B cell (primary cell): ENCODE results near the gene PPFIA1. TPM values are rescaled to one million over a fixed set of nuclear protein-coding genes. Genes with fewer than 3 reads are reported as not detected.

ENCODE experiments used
- ATAC-seq: fragments of 200-7000 bp; cut with Tn5 transposase; one replicate; pipeline ENCODE4 v1.10.0; 2021; ENCODE audit warnings: low read depth, mild to moderate bottlenecking, moderate number of reproducible peaks, moderate library complexity
- CTCF ChIA-PET: fragments of 350-600 bp; sonication (Branson Sonifier 250); formaldehyde crosslinking; loops from one replicate; lab custom pipeline; 2021; ENCODE audit warnings: antibody characterized with exemption, inconsistent platforms; lab: Charles Lee
- POLR2A ChIA-PET: fragments of 350-600 bp; sonication (Branson Sonifier 250); formaldehyde crosslinking; loops from one replicate; lab custom pipeline; 2021; ENCODE audit warnings: antibody characterized with exemption; lab: Charles Lee
- DNase-seq: peaks from one replicate; pipeline ENCODE4 v3.0.0; 2013
- H2AFZ ChIP-seq: 2 replicates; pipeline ENCODE4 v1.6.1; 2012; ENCODE audit warnings: mild to moderate bottlenecking, low read depth, low read length; ENCODE audit not compliant: insufficient read depth, poor library complexity, severe bottlenecking
- H3K27ac ChIP-seq, 2 donors: 1 replicate in 1 of 2; 2 replicates in 1 of 2; pipeline ENCODE4 v1.5.1; 2012 to 2013; ENCODE audit warnings: low read length in 2 of 2, mild to moderate bottlenecking in 2 of 2, moderate library complexity in 1 of 2
- H3K27me3 ChIP-seq, 4 experiments: fragments of 200-600 bp in 1 of 4; sonication (generic) in 1 of 4; replicated peaks in 1 of 4; 1 replicate in 2 of 4; 2 replicates in 2 of 4; pipeline versions ENCODE4 v1.6.1 to v1.7.0; 2013 to 2016; ENCODE audit warnings: low read length in 3 of 4, mild to moderate bottlenecking in 2 of 4, mixed read lengths in 1 of 4, moderate library complexity in 1 of 4; ENCODE audit not compliant: insufficient read depth in 4 of 4, control insufficient read depth in 3 of 4; ENCODE audit errors: control extremely low read depth in 1 of 4
- H3K36me3 ChIP-seq, 2 experiments: replicated peaks in 1 of 2; 1 replicate in 1 of 2; 2 replicates in 1 of 2; pipeline versions ENCODE4 v1.6.1 to v1.7.1; 2013; ENCODE audit warnings: low read length in 1 of 2; ENCODE audit not compliant: insufficient read depth in 2 of 2, control insufficient read depth in 1 of 2; ENCODE audit errors: control extremely low read depth in 1 of 2, extremely low read depth in 1 of 2
- H3K4me1 ChIP-seq, 2 donors: fragments of 200-600 bp in 1 of 2; sonication (generic) in 1 of 2; 1 replicate in 1 of 2; 2 replicates in 1 of 2; pipeline versions ENCODE4 v1.5.1 to v1.6.1; 2013 to 2017; ENCODE audit warnings: low read length in 2 of 2; ENCODE audit not compliant: control insufficient read depth in 2 of 2, insufficient read depth in 2 of 2
- H3K4me2 ChIP-seq: replicated peaks from 2 replicates; pipeline ENCODE3; 2012; ENCODE audit warnings: mild to moderate bottlenecking, low read depth, low read length; ENCODE audit not compliant: poor library complexity, severe bottlenecking
- H3K4me3 ChIP-seq, 5 experiments: fragments of 200-600 bp in 1 of 5; sonication (generic) in 1 of 5; 1 replicate in 3 of 5; 2 replicates in 2 of 5; pipeline versions ENCODE4 v1.5.1 to v1.7.0; 2011 to 2016; ENCODE audit warnings: low read length in 4 of 5, mild to moderate bottlenecking in 4 of 5, low read depth in 2 of 5, control low read depth in 1 of 5, moderate library complexity in 1 of 5; ENCODE audit not compliant: insufficient read depth in 1 of 5; ENCODE audit errors: control extremely low read depth in 1 of 5, extremely low read depth in 1 of 5
- H3K79me2 ChIP-seq: fragments of 200-600 bp; sonication (generic); one replicate; pipeline ENCODE4 v1.6.0; 2016; ENCODE audit warnings: low read length; ENCODE audit not compliant: control insufficient read depth, insufficient read depth
- H3K9ac ChIP-seq: fragments of 200-600 bp; sonication (generic); 2 replicates; pipeline ENCODE4 v1.6.1; 2017; ENCODE audit warnings: mild to moderate bottlenecking, low read length, moderate library complexity
- H3K9me3 ChIP-seq, 3 donors: one replicate each; pipeline versions ENCODE4 v1.6.1 to v1.7.1; 2013; ENCODE audit warnings: low read length in 2 of 3; ENCODE audit not compliant: control insufficient read depth in 2 of 3, insufficient read depth in 1 of 3; ENCODE audit errors: control extremely low read depth in 1 of 3
- H4K20me1 ChIP-seq: 2 replicates; pipeline ENCODE4 v1.6.0; 2012; ENCODE audit warnings: mild to moderate bottlenecking, low read length; ENCODE audit not compliant: insufficient read depth, control insufficient read depth, poor library complexity, severe bottlenecking
- H3K27ac Mint-ChIP-seq: one replicate; pipeline ENCODE4 v1.8.0; 2021; ENCODE audit warnings: mixed read lengths
- H3K27me3 Mint-ChIP-seq: one replicate; pipeline ENCODE4 v1.8.0; 2021; ENCODE audit warnings: mixed read lengths
- H3K4me1 Mint-ChIP-seq: one replicate; pipeline ENCODE4 v1.8.0; 2021; ENCODE audit warnings: mixed read lengths
- H3K4me3 Mint-ChIP-seq: one replicate; pipeline ENCODE4 v1.8.0; 2021; ENCODE audit warnings: mixed read lengths
- H3K9me3 Mint-ChIP-seq: one replicate; pipeline ENCODE4 v1.8.0; 2022; ENCODE audit warnings: mixed read lengths; ENCODE audit not compliant: insufficient read depth
- EZH2 ChIP-seq: IDR thresholded peaks from 2 replicates; pipeline ENCODE4 v1.6.1; 2012; ENCODE audit warnings: borderline replicate concordance, low read depth, mild to moderate bottlenecking, moderate library complexity, low read length; ENCODE audit not compliant: insufficient read depth, poor library complexity, severe bottlenecking
- WGBS: methylation state at CpG from one replicate; pipeline ENCODE4 v1.1.5; 2013; ENCODE audit warnings: missing lambda C conversion rate; ENCODE audit not compliant: insufficient coverage; 5-methylcytosine and 5-hydroxymethylcytosine counted together
- intact Hi-C: fragments of 100-400 bp; cut with micrococcal nuclease; formaldehyde crosslinking; loops from one replicate; pipeline ENCODE4 v1.10.0; 2022
- polyA plus RNA-seq: library from polyadenylated mRNA; depleted of rRNA; stranded (reverse); fragments of >200 nt; gene quantifications from 2 replicates; pipeline ENCODE4 v1.2.3, GENCODE V29; 2012
- total RNA-seq, 2 donors: library from RNA; stranded (reverse); fragments of 120-200 nt in 1 of 2; gene quantifications; 1 replicate in 1 of 2; 2 replicates in 1 of 2; pipeline versions ENCODE4 v1.2.3 to v1.2.4, GENCODE V29; 2013 to 2022
- TF ChIP-seq, protein P1 (sequence below): fragments of 200-600 bp; IDR thresholded peaks from one replicate; pipeline ENCODE4 v1.8.0; 2022; ENCODE audit warnings: antibody characterized with exemption, mild to moderate bottlenecking

PPFIA1 gene
- total and polyA plus RNA-seq, 2 donors (not counting 1 experiment from before 2014, with no cell fraction given): 21.8 to 70.4 TPM

DNA sequence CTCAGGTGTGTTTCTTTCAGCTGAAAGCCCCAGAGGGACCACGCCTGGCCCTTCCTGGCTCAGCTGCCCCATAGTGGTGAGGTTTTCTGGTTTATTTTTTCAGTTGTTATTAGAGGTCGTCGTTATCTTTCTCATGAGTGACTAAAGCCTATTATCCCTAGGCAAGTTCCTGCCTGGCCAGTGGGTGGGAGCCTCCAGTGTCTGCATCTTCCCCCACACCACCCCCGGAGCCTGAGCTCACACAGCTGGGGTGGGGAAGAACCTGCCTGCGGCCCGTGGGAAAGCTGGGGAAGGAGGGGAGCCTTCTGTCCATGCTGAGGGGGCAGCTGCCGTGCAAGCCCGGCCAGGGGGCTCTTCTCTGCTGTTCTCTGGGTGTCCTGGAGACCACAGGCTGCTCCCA is 24.3 kb upstream of the PPFIA1 start:
- no peak overlapping the region for H3K27ac ChIP-seq
- no peaks in the 10 kb centered on the region for H3K27me3 ChIP-seq
- H3K4me3 ChIP-seq: no peak overlapping the region
- POLR2A ChIA-PET: no interaction called here
- no peak overlapping the region for H2AFZ ChIP-seq
- CTCF ChIA-PET: no interaction called here
- H3K27me3 Mint-ChIP-seq: peaks cover 17% of the 10 kb centered on the region
- WGBS: 85% methylated on average over 4 of the region's 8 CpGs
- H3K4me2 ChIP-seq: no peak overlapping the region
- H3K9ac ChIP-seq: no peak overlapping the region
- no peak overlapping the region for H3K27ac Mint-ChIP-seq
- H3K4me1 Mint-ChIP-seq: no peaks in the 10 kb centered on the region
- DNase-seq: no peak
- H3K9me3 Mint-ChIP-seq: no peaks in the 10 kb centered on the region
- peaks cover 0 to 3% (median 0%) of the 10 kb centered on the region in 3 donors for H3K9me3 ChIP-seq
- H3K4me3 Mint-ChIP-seq: no peak overlapping the region
- no peaks in the 10 kb centered on the region for H4K20me1 ChIP-seq
- no peak for ATAC-seq
- no peaks in the 10 kb centered on the region for H3K79me2 ChIP-seq
- intact Hi-C loops: no loop called here
- no peaks in the 10 kb centered on the region for H3K36me3 ChIP-seq
- TF ChIP-seq EZH2: no peak
- TF ChIP-seq, protein P1, sequence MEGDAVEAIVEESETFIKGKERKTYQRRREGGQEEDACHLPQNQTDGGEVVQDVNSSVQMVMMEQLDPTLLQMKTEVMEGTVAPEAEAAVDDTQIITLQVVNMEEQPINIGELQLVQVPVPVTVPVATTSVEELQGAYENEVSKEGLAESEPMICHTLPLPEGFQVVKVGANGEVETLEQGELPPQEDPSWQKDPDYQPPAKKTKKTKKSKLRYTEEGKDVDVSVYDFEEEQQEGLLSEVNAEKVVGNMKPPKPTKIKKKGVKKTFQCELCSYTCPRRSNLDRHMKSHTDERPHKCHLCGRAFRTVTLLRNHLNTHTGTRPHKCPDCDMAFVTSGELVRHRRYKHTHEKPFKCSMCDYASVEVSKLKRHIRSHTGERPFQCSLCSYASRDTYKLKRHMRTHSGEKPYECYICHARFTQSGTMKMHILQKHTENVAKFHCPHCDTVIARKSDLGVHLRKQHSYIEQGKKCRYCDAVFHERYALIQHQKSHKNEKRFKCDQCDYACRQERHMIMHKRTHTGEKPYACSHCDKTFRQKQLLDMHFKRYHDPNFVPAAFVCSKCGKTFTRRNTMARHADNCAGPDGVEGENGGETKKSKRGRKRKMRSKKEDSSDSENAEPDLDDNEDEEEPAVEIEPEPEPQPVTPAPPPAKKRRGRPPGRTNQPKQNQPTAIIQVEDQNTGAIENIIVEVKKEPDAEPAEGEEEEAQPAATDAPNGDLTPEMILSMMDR: no peak
- no peaks in the 10 kb centered on the region for H3K4me1 ChIP-seq

DNA sequence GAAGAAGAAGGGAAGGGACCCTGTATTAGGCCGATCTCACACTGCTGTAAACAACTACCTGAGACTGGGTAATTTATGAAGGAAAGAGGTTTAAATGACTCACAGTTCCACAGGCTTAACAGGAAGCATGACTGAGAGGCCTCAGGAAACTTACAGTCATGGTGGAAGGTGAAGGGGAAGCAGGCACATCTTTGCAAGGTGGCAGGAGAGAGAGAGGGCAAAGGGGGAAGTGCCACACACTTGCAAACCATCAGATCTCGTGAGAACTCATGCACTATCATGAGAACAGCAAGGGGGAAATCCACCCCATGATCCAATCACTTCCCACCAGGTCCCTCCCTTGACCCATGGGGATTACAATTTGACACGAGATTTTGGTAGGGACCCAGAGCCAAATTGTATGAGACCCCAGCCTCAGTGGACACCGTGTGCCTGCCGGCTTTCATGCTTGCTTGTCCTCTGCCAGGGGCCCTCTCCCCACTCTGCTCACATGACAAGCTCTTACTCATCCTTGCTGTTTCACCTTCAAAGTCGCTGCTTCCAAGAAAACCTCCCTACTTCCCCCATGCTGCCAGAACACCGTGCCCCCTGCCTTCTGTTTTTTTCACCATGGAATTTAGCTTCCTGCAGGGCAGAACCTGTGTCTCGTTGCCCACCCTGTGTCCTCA is 23.3 kb upstream of the PPFIA1 start:
- ChIA-PET CTCF (no interaction called here), POLR2A (no interaction called here)
- Histone ChIP-seq H3K79me2 (no peaks in the 10 kb centered on the region), H3K9ac (no peak overlapping the region), H2AFZ (no peak overlapping the region), H3K4me1 (no peaks in the 10 kb centered on the region), H3K36me3 (no peaks in the 10 kb centered on the region), H3K4me2 (no peak overlapping the region), H3K27ac (no peak overlapping the region), H3K9me3 (peaks cover 0 to 3% (median 0%) of the 10 kb centered on the region in 3 donors), H3K4me3 (no peak overlapping the region), H4K20me1 (no peaks in the 10 kb centered on the region), H3K27me3 (peaks cover 0 to 2% (median 0%) of the 10 kb centered on the region in 4 experiments)
- intact Hi-C loops: no loop called here
- peaks cover 17% of the 10 kb centered on the region for H3K27me3 Mint-ChIP-seq
- no peak overlapping the region for H3K27ac Mint-ChIP-seq
- 74% methylated on average over 6 of the region's 8 CpGs for WGBS
- TF ChIP-seq, protein P1: no peak
- TF ChIP-seq EZH2: no peak
- DNase-seq (no peak), ATAC-seq (no peak)
- H3K4me3 Mint-ChIP-seq: no peak overlapping the region
- H3K9me3 Mint-ChIP-seq: no peaks in the 10 kb centered on the region
- no peaks in the 10 kb centered on the region for H3K4me1 Mint-ChIP-seq
